ENCODE measurements around the gene VTI1A.

DNA sequence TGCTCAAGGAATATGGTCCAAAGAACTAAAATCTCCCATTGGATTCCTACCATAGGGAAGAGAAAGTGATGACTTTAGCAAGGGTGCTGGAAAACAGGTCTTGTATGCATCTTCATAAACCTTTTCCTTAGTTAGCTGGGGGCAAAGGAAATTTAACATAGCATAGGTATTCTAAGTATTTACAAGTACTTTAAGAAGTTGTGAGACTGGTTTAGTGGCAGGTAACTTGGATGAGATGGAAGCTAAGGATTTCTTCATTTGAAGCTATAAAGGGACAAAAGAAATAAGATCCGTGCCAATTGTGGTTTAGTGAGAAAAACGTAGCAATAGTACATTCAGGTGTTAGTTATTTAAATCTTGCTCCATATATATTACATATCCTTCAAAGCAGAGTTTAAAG is 319.6 kb downstream of the VTI1A start:
- TF ChIP-seq, protein P1, sequence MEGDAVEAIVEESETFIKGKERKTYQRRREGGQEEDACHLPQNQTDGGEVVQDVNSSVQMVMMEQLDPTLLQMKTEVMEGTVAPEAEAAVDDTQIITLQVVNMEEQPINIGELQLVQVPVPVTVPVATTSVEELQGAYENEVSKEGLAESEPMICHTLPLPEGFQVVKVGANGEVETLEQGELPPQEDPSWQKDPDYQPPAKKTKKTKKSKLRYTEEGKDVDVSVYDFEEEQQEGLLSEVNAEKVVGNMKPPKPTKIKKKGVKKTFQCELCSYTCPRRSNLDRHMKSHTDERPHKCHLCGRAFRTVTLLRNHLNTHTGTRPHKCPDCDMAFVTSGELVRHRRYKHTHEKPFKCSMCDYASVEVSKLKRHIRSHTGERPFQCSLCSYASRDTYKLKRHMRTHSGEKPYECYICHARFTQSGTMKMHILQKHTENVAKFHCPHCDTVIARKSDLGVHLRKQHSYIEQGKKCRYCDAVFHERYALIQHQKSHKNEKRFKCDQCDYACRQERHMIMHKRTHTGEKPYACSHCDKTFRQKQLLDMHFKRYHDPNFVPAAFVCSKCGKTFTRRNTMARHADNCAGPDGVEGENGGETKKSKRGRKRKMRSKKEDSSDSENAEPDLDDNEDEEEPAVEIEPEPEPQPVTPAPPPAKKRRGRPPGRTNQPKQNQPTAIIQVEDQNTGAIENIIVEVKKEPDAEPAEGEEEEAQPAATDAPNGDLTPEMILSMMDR (IDR thresholded peaks at IDR 0.05; ENCODE audit: low read depth, low read length), result no peak
- TF ChIP-seq MYC (IDR thresholded peaks at IDR 0.05; ENCODE audit: low read depth, low read length), result no peak
- TF ChIP-seq, protein P2, sequence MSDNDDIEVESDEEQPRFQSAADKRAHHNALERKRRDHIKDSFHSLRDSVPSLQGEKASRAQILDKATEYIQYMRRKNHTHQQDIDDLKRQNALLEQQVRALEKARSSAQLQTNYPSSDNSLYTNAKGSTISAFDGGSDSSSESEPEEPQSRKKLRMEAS (IDR thresholded peaks at IDR 0.05; ENCODE audit: low read depth, low read length), result no peak

Measured in NB4 (cell line).